Middle frontal gyrus (tissue), 1 donor: Measurements from ENCODE around the gene AKT1.
"Not testable (repeated sequence)": the region's sequence is repeated elsewhere in the genome, so short reads cannot be mapped to it uniquely, and the experiment has no call there.

ENCODE experiments used
- DNase-seq: peaks from one replicate; pipeline ENCODE4 v3.0.0-alpha.2; 2015; ENCODE audit warnings: low spot score; ENCODE audit errors: extremely low spot score

Gene AKT1

DNA sequence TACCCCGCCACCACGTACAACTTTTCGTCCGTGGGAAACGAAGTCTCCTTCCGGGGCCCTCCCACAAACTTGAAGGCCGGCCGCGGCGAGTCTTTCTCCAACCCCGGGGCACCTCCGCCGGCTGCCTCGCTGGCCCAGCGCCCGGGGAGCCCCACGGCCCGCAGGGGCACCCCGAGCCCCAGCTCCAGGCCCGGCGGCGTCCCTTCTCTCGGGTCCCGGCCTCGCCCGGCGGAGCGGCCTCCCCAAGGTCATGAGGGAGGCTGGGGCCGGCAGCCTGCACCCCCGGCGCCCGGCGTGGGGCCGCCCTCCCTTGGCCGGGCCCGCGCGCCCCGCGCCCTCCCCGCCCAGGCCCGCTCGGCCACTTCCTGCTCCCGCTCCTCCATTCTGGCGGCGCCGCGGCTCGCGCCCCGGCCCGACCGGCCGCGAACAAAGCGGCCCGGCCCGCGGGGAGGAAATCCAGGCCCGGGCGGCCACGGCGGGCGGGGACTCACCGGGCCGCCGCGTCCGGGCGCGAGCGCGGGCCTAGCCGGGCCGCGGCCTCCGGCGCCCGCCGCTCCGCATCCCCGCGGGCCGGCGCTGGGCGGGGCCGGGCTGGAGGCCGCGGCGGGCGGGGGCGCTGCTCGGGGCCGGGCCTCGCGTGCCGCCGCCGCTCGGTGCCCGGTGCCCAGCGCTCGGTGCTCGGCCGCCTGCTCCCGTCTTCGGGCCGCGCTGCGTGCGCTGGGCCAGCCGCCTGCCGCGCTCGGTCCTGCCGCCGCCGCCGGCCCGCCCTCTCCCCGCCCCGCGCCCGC is at the start of gene AKT1:
Gene AKT1, minus strand, starts transcription at position 756 of the 788 bp plus-strand sequence. CDS start 3,105 bp downstream, outside the sequence.
- DNase-seq: no peak

GRCh38 chr14:104845033-104845666 is 49.6 kb upstream of the AKT1 start:
- no peak for DNase-seq

DNA sequence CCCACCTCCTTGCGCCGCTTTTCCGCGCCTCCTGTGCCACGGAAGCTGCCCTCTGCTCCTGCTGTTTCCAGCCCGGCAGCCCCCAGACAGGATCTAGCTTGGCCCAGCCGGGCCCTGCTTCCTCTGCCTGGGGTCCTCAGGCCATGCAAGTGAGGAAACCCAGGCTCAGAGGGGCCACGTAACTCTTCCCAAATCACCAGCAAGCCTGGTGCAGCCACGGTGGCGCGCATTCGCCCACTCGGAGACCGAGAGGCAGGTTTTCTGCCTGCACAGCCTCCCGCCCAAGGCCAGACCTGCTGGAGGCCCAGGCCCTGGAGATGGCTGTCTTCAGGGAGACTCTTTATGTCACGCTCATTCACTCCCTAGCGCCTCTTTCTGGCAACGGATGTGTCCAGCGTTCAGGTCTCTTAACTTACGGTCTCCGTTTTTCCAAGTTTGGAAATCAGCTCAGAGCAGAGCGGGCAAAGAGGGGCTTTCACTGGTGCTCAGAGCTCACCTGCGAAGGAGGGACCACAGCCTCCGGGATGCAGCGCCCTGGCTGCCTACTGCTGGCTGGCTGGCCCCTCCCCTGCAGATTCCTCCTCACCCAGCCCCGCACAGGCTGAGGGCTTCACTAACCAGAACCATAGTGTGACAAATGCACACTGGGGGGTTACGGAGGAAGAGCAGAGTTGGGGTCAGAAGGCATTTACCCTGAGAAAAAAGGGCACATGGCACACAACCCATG is 48.9 kb upstream of the AKT1 start:
- no peak for DNase-seq

DNA sequence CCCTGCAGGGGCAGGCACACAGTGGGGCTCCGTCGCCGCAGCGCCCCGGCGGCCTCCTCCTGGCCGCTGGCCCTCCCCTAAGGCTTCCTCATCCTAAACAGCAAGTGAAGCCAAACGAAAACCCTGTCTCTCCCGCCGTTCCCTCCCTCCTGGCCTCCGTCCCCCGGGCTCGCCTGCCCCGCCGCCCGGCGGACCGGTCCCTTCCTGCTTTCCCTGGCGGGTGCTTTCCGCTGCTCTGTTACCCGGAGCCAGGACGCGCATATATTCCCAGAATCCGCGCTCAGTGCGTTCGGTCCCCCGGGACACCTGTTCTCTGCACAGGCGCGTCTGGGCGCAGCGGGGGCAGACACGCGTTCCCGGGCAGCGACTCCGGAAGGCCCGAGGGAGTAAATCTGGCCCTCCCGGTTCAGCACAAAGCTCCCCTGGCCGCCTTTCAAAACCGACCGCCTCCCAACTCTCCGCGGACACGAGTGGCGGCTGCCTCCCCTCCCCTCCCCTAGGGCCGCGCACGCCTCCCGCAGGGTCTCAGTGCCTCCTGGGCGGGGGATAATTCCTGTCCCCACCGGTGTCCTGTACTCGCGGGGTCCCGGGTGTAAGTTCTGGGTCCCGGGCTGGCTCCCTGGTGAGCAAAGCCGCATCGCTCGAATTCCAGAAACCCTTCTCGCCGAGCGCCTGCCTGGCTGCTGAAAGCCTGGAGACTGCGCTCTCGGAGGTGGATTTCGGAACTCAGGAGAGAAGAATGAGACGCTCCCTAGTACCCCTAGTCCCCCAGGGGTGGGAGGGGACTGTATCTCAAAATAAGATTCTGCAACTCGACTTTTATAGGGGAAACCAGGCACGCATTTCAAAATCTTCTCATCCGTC is 48.1 kb upstream of the AKT1 start:
- DNase-seq: no peak

- DNase-seq: no peak
Observed at GRCh38 chr14:104843006-104843405, 47.5 kb upstream of the AKT1 start.

DNA sequence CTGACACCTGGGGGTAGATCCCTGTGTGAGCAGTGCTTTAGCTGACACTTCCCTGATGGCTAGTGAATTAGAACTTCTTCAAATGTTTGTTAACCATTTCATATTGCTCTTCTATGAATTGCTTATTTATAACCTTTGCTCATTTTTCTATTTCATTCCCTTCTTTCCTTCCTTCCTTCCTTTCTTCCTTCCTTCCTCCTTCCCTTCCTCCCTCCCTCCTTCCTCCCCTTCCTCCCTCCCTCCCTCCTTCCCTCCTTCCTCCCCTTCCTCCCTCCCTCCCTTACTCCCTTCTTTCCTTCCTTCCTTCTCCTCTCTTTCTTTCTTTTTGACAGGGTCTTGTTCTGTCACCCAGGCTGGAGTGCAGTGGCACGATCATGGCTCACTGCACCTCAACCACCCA is 46.2 kb upstream of the AKT1 start:
- no peak for DNase-seq

GRCh38 chr14:104836171-104836935 is 40.8 kb upstream of the AKT1 start:
- DNase-seq: not testable (repeated sequence)

DNA sequence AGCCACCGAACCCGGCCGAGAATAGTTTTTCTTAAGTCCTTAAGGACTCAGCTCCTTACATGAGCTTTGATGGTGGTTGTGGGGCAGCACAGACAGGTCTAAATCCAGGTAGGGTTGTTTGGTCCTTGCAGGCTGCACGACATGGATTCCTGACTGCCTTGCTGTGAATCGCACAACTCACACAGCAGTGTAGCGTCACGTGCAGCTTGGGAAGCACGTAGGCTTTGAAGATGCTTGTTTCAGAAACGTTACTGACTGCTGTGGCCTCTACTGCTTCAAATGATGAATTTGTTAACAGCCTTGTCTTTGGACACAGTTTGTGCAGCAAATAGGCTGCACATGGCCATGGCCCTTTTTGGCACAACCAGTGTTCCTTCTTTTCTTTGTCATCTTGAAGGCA is 35.2 kb upstream of the AKT1 start:
- DNase-seq: no peak

DNA sequence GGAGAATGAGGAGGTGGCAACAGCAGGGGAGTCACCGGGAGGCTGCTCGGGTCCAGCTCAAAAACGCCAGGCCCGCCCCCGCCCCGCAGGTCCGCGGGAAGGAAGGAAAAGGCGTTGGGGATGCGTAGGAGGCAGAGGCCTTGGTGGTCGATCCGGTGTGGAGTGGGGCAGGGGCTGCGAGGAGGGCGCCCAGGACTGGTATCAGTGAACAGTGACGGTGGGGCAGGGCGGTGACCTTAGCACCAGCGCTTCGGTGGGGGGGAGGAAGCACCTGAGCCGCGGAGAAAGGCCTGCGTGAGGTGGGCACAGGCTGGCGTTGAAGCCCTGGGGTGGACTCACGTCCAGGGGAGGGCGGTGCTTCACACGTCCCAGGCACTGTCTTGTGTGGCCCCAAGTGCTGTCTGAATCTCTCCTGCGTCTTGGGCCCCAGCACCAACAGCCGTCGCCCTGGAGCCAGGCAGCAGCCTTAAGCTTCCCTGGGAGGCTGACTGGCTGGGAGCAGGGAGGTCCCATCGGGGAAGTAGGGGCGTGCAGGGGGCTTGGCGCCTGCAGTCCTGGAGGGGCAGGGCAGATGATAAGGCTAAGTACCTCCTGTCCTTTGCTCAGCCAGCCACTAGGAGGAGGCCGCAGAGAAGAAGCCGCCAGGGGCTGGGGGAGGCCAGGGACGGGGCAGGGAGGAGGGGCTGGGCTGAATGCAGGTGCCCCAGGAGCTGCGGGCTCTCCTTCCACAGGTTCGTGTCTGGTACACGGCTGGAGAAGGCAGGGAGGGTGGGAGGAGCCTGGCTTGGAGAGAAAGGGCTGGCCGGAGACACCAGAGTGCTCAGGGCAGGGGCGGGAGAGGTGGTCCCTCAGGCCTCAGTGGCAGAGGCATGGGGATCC is 31.9 kb upstream of the AKT1 start:
- DNase-seq: no peak

- DNase-seq: no peak
Observed at GRCh38 chr14:104826861-104827176, 31.3 kb upstream of the AKT1 start.

DNA sequence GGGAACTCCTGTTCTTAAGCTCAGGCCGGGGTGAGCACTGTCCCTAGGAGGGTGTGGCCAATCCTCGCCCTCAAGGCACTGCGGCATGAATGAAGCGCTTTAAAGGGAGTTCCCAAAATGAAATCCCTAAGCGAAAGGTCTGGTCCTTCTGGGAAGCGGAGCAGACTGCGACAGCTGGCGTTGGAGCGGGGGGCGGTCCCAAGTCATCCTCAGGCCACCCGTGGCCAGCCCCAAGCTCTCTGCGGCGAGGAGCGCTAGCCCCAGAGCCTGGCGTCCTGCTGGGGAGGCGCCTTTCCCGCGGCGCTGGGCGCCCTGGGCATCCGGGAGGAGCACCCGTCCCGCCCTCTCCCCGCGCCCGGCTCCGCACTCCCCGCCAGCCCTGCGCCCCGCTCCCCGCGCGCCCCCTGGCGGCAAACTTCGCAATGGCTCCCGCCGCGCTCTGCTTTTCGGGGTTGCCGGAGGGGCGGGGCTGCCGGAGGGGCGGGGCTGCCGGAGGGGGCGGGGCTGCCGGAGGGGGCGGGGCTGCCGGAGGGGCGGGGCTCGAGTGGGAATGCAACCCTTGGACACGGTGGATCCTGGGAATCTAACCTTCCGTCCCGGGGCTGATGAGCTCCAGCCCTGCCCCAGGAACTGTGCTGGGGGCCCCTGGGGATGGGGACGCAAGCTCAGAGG is 30.8 kb upstream of the AKT1 start:
- peak; percentile 80 for DNase-seq

DNA sequence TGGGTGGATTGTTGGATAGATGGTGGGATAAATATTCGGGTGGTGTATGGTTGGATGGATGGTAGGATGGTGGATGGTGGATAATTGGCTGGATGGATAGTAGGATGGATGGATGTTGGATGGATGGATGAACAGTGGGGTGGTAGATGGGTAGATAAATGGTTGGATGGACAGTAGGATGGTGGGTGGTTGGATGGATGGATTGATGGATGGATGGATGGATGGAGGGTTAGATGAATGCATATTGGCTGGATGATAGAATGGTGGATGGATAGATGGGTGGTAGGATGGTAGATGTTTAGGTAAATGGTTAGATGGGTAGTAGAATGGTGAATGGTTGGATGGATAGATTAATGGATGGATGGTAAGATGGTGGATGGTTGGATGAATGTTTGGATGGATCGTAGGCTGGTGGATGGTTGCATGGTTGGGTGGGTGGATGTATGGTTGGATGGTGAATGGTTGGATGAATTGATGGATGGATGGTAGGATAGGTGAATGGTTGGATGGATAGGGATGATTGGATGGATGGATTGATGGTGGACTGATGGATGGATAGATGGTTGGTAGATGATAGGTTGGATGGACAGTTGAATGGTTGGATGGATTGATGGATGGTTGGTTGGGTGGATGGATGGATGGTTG is 28.9 kb upstream of the AKT1 start:
- DNase-seq: no peak

DNA sequence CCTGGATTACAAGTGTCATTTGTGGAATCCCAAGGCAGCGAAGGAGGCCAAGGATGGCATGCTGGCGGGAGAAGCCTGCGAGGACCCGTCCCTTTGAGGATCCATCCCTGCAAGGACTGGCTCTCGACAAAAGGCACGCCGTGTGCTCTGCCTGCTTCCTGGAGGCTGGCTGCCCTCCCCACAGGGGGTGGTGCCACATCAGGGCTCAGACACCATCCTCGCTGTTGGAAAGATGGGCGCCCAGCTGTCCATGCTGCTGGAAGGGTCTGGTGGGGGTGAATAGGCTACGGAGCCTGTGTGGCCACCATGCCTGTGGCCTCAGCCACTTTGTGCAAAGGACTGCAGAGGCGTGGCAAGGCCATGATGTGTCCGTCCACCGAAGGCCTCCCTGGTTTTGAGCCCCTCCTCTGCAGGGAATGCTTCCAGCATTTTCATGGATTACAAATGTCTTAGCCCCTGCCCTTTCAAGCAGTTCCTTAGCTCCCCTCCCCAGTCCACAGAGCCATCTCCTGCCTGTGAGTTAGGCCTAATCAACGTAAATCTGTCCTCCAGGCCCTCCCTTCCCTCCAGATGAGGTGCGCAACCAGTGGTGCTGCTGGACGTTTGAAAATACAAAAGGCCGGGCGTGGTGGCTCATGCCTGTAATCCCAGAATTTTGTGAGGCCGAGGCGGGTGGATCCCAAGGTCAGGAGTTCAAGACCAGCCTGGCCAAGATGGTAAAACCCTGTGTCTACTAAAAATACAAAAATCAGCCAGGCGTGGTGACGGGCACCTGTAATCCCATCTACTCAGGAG is 27.5 kb upstream of the AKT1 start:
- DNase-seq: no peak

GRCh38 chr14:104821971-104822608 is 26.5 kb upstream of the AKT1 start:
- DNase-seq: no peak

DNA sequence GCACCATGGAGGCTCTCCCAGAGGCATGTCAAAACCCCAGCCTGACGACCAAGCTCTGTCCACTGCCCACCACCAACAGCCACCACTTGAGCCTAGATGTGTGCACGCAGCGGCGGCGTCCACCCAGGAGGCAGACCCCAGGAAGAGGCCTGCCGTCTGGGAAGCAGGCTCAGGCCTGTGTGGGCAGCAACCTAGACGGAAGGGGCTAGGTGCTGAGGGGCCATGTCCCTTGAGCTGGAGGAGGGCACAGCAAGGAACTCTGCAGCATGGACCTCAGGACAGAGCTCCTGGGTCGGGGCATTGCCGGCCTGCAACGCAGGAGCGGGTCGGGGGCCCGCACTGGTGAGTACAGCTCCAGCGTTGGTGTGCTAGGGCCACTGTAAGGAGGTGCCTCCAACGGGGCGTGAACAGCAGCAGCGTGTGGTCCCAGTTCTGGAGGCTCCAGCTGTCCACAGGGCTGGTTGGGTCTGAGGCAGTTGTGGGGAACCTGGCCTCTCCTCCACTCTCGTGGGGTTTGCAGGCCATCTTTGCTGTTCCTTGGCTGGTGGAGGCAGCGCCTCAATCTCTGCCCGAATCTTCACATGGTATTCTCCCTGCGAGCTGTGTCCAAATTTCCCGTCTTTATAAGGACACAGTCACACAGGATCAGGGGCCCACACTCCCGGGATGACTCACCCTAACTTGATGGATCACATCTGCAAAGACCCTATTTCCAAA is 25.8 kb upstream of the AKT1 start:
- no peak for DNase-seq

- no peak for DNase-seq
Observed at GRCh38 chr14:104820669-104821228, 25.2 kb upstream of the AKT1 start.
